ENCODE results near the gene TRIM28.
"Not testable (repeated sequence)": the region's sequence is repeated elsewhere in the genome, so short reads cannot be mapped to it uniquely, and the experiment has no call there.

The TRIM28 gene

DNA sequence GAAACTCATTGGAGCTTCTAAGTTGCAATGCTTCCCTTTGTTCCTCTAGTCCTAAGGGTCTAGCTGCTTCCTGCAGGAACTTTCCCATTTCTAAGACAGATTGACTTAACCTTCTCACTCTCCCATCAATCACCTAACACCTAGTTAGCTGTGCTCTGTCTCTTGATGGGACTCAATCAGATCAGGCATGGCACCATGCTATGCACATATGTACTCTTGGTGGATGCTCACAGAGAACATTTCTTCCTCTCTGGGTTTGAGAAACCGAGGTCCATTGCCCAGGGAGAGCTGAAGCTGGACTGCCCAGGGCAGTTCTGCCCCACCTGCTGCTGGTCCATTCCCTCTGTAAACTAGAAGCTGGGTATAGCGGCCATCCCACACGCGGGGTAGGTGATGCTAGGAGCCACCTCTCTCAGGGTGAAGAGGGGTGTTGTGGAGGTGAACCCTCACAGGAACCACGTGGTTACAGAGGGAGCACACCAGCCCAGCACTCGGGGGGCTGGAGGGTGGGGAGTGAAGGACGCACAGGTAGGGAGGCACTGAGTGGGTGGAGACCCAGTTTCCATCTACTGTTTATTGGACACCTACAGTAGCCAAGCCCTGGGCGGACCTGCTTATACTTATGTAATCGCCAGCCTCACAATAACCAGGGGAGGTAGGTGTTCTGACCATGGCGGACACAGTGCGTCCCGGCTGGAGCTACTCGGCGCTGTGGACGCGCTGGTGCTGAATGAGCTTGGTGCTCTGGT lies 17.7 kb downstream of the TRIM28 start:
- DNase-seq = no peak

DNA sequence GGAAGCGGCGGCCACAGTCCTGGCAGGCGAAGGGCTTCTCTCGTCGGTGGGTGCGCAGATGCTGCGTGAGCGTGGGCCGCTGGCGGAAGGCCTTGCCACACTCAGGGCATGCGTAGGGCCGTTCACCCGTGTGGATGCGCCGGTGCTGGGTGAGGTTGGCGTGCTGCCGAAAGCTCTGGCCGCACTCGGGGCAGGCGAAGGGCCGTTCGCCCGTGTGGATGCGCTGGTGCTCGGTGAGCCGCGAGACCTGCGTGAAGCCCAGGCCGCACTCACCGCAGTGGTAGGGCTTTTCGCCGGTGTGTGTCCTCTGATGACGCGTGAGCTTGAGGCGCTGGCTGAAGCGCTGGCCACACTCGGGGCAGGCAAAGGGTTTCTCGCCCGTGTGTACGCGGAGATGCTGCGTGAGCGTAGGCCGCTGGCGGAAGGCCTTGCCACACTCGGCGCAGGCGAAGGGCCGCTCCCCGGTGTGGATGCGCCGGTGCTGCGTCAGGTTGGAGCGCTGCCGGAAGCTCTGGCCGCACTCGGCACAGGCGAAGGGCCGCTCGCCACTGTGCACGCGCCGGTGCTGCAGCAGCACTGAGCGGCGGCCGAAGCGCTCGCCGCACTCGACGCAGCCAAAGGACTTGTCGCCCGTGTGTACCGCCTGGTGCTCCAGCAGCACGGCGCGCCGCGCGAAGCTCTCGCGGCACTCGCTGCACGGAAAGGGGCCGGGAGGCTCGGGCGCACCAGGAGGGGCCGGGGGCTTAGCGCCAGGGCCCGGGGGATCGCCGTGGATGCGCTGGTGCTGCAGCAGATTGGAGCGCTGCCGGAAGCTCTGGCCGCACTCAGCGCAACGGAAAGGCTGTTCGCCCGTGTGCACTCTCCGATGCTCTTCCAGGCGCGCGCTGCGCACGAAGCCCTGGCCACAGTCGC lies 18.5 kb downstream of the TRIM28 start:
- no peak for DNase-seq

DNA sequence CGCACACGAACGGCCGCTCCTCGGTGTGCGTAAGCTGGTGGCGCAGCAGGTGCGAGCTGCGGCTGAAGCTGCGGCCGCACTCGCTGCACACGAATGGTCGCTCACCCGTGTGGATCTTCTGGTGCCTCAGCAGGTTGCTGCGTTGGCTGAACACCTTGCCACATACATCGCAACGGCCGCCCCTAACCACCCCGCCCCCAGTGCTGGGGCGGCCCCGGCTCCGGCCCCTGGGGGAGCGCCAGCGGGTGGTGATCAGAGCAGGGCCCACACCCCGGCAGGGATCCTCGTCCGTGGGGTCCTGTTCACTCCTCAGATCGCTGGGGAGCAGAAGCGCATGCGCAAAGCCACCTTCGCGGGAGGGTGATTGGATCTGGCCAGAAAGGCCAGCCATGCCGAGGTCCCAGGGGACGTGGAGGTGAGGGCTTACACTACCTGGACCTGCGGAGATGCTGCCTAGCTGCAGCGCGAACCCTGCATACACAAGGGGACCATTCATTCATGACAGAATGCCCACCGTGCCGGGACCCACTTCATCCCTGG lies 19.2 kb downstream of the TRIM28 start:
- no peak for DNase-seq

DNA sequence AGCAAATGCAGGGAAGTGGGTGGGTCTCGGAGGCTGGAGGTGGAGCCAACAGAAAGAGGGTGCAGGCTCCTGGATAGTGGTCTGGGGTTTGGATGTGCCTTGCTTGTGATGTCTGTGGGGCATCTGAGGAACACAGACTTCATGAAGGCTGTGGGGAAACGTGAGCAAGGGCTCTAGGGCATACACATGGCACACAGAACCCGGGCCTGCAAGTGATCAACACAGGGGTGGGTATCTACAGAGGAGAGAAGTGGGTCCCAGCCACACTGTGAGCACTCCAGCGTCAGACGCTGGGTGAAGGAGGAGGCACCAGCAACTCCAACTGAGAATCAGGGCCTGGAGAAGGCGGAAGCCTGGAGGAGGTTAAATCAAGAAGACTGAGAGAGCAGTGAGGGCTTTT lies 20.0 kb downstream of the TRIM28 start:
- DNase-seq = no peak

DNA sequence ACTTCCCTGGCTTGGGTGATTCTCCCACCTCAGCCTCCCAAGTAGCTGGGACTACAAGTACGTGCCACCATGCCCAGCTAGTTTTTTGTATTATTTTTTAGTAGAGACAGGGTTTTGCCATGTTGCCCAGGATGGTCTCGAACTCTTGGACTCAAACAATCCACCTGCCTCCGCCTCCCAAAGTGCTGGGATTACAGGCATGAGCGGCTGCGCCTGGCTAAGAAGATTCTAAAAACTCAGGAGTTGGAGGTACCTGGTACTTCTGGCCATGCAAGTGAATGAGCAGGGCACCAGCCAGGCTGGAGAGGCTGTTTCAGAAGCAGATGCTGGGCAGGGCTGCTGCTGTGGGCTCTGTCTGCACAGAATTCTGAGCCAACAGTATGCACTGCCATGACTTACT lies 23.1 kb downstream of the TRIM28 start:
- no peak for DNase-seq

DNA sequence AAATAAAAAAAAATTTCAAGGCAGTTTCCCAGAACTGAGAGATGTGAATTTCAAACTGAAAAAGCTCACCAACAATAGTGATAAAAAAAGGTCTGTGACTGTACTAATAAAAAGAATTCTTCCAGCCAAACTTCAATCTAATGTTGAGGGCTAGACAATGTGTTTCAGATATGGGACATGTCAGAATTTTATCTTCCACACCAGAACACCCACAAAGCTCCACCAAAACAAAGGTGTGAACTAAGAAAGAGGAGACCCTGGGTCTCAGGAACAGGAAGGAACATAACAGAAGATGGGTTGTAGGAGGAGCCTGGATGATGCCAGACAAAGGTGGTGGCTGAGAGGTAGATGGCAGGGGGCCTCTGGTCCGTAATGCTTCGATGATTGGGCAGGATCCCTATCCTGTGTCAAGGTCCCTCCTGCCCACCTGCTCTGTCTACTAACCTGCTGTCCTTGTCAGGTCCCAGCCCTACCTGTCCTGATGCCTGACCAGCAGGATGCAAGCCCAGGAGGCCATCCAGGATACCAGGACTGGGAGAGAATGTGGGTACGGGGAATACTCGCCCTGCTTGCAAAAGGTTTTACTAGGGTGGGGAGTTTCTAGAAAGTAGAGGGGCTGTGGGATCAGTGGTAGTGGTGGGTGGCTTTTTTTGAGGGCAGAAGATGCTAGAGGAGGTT lies 24.7 kb downstream of the TRIM28 start:
- no peak for DNase-seq

DNA sequence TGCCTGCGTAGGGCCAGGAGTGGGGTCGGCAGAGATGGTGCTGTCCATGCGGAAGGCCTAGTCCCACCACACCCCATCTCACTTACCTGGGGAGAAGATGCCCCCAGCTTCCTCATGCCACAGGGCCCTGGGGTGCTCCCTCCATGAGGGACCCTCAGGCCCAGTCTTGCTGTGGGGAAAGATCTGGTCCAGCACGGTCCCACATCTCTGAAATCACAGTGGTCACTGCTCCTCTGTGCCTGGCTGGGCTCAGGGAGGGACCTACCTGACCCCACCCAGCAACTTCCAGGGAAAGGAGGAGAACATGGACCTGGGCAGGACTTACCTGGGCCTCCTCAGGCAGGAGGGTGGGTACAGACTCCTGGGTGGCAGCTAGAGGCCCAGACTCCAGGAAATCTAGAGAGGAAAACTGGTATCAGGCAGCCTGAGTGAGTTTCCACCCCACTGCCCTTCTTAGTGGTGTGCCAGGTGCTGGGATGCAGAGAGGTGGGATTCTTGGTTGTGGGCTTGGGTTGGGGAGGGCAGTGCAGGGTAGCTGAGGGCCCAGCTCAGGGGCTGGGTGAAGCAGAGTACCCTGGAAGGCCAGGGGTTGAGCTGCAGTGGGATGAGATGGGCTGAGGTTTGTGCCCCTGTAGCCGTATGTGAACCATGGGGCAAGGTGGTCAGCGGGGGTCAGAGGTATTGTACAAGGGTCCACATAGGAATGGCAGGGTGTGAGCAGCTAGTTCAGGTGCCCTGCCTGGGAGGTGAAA lies 25.5 kb downstream of the TRIM28 start:
- no peak for DNase-seq

DNA sequence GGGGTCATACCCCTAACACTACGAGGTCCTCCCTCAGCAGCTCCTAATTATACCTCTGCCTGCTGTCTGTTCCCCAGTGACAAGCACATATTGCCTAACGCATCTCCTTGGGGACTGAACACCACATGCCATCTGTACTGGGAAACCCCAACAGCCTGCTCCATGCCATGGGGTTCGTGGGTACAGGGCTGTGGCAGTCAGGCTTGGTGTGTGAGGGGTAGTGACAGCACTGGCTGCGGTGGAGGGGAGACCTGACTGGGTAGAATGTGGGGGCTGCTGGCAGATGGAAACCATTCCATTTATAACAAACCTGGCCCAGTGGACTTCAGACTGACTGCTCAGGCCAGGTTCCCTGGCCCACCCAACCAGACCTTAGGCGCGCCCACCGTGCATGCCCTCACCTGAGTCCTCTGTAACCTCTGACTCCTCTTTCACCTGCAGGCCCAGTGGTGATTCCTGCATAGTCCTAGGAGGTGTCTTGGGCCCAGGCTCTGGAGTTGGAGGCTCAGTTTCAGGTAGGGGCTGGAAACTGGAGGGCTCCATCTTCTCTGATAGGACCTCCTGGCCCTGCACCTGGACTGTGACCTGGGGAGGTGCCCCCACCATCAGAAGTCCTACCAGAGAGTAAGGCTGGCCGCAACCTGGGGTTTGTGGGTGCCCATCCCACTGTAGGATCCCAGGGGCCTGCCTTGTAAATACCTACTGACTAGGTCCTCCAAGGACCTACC lies 26.2 kb downstream of the TRIM28 start:
- no peak for DNase-seq

DNA sequence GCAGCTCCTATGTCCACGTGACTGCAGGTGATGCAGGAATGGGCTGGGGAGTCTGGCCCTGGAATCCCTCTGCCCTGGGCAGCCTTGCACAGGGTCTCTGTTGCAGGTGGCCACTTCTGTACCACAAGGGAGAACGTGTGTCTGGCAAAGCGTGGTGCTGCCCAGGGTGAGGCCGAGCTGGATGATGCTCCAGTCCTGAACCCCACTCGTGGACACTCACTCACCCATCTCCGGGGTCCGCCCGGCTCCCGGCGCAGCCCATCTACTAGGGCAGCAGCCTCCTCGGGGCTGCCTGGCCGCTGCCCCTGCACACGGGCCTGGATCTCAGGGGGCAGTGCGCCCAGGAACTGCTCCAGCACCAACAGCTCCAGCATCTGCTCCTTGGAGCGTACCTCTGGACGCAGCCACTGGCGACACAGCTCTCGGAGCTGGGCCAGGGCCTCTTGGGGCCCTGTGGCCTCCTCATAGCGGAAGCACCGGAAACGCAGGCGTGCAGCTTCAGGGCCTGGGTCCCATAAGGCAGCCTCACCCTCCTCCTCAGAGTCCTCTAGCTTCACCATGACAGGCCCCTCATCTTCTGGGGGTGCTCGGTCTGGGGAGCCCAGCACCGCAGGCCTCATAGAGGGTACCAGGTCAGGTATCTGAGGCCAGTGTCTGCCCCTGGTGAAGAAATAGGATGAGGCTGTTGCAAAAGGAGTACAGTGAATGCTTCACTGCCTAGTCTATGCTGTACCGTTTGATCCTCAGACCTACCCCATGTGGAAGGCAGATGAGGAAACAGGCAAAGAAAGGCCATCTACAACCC lies 27.1 kb downstream of the TRIM28 start:
- no peak for DNase-seq

DNA sequence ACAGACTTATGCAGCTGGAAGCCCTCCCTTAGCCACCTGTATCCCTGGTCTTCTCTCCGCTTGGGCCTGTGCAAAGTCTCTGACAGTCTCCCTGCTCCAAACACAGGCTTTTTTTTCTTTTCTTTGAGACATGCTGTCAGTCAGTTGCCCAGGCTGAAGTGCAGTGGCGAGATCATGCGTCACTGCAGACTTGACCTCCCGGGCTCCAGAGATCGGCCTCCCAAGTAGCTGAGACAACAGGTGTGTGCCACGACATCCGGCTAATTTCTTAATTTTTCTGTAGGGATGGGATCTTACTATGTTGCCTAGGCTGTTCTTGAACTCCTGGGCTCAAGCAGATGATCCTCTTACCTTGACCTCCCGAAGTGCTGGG lies 27.7 kb downstream of the TRIM28 start:
- no peak for DNase-seq

DNA sequence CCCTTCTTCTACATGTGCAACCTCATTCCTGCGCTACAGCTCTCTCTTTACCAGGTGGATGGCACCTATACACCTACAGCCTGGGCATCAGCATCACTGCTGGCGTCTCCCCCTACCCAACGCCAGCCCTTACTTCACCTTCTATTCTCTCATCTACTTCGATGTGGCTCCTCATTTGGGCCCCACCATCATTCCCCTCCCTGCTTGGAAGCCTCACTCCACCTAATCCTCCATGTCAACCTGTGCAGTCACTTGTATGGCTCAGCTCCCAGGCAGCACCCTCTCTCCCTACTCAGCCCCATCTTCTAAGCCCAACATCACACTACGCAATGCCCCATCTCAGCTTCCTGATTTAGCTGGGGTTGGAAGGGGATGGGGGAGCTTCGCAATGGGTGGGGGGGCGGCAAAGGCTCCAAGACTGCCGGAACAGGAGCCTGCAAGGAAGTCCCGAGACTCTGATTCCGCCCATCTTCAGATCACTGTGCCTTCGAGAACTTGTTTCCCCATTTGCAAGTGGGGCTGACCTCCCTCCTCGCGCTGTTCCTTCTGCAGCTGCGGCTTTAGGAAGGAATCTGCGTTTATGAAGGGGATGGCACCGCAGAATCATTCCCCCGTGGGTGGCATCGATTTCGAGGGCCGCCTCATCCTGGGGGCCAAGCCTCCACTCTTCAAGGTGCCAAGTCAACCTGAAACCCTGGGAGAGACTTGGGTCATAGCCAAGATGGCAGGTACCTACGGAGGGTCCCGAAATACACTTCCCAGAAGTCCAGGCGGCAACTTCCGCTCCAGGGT lies 28.4 kb downstream of the TRIM28 start:
- no peak for DNase-seq

DNA sequence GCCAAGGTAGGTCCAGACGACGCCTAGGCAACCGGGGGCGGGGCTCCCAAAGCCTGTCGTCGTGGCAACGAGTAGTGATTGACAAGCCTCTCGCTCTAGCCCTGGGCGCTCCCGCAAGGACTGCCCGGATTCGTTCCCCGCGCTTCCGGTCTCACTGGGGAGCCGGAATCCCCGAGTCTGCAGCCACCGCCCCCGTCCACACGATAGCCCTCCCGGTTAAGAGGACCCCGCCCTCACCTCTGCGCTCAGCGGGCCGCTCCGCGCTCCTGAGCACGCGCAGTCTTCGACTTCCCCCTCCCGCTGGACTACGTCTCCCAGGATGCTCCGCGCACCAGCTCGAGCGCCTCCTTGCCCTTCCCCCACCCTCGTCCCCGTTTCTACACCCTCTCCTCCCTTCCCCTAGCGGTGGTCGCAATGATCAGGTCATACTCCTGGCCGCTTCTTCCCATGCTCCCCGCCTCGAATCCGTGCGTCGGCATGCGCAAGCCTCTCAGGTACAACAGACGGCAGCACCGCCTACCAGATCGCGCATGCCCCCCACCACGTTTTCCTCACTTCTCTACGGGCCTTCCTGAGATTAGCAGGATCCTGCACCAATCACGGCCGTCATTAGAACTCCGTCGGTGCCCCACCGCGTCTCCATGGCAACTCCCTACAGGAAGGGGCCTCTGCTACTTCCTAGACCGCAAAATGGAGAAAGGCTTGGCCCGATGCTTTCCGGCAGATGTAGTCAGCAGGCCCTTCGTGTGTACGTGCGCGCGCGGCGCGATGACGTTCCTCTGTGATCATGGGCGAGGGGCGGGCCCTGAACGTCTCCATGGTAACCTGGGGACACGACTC lies 29.2 kb downstream of the TRIM28 start, which contains the start of gene MZF1:
MZF1 (minus strand) TSS at position 518 of the 840 bp plus-strand sequence. CDS start 1,946 bp downstream, outside the sequence.
- DNase-seq = no peak

DNA sequence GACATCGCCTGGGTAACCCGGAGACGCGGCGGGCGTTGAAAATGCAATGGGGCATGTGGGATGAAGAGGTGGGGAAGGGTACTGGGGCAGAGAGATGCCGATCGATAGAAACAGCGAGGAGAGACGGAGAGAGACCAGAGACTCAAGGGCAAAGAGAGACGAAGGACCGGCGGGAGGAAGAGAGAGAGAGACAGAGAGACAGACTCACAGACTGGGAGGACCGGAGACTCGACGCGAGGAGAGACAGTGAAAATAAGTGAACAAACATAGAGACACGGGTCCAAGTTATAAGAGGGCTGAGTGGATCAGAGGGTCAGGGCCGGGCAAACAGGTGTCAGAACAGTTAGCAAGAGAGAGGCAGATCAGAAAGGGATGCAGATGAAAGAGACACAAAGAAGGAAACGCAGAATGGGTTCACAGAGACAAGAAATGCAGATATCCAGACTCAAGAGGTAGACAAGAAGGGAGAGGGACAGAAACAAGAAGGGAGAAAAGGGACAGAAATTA lies 29.8 kb downstream of the TRIM28 start:
- no peak for DNase-seq

DNA sequence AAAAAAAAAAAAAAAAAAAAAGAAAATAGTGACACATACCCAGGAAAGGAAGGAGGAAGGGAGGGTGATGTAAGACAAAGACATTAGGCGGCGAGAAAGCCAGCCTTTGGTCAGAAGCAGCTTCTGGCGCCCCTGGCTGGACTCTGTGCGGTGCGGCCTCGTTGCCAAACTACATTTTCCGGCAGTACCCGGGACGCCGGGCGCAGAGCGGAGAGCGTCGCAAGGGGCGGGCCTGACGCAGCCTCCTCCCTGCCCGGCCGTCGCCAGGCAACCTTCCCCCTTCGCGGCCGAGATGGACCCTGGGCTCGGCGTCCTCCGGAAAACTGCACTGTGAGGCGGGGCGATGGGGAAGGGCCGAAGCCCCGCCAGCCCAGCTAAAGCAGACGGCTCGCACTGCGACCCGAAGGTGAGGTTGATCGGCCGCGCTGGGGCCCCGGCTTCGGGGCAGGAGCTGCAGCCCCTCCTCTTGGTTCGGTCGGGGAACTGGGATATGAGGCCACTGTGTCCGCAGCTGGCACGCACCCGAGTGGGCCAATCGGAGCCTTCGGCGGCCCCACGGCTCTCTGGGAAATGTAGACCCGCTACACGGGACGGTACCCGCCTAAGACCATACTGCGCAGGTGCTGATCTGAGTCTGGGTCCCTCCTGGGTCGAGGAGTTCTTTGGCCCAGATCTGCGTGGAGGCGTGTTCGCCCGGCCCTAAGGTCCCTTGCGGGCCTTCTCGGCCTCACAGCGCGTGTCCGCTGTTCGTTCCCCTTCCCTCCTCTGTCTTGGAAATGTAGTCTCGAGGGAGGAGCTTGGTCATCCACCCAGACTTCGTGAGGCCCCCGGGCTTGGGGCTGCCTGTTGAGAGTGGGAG lies 31.5 kb downstream of the TRIM28 start:
- no peak for DNase-seq

DNA sequence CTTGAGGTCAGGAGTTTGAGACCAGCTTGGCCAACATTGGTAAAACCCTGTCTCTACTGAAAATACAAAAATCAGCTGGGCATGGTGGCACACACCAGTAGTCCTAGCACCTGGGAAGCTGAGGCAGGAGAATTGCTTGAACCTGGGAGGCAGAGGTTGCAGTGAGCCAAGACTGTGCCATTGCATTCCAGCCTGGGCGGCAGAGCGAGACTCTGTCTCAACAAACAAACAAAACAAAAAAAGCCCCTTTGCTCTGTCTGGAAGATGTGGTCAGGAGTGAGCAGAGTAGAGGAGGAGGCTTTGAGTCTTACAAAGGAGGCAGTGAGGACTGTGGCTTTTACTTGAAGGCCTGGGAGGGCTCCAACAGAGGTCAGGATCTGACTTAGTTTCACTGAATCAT lies 33.7 kb downstream of the TRIM28 start:
- not testable (repeated sequence) for DNase-seq

DNA sequence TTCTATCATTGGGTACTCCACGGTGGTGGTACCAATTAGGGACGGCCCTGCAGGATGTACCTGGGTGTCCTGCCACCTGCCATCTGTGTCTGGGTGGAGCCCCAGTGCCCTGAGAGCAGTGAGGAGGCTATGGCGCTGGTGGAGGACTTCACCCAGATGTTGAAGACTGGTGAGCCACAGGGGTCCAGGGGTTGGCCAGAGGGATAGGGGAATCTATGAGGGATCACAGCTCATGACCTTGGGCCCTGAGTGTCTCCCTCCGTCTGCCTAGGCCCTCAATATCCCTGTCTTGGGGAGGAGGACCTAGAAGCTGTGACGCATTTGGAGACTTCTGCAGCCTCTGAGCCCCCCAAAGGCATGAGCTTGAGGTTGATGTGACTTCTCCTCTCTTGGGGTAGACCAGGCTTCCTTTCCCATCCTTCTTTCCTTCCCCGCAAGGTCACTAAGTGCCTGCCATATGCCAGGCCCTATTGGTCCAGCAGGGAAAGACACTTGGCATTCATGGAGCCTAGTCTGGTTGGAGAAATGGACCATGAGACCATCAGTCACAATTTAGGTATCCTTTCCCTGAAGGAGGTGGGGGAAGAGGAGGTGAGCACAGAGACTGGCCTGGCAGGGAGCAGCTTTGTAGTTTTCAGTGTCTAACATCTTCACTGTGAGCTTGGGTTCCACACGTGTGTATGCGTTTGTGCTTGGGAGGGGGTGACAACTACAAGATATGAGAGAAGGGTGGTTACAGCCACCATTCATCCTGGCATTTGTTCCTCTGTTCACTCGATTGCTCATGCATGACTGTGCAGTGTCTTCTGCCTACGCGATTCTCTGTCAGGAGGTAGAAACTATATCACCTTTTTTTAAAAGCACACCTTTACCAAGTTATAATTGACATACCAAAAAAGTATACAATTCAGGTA lies 34.4 kb downstream of the TRIM28 start:
- no peak for DNase-seq
